ENCODE results near the gene MACROD2.

The MACROD2 gene

GRCh38 chr20:14260367-14260766 is 265.1 kb downstream of the MACROD2 start:
- no peak overlapping the region for H3K27ac ChIP-seq (ENCODE audit: extremely low read depth, low read depth, low read length)
- H3K9me3 ChIP-seq (ENCODE audit: control insufficient read depth, insufficient read depth, low read depth, low read length), result no peaks in the 10 kb centered on the region
- no peaks in the 10 kb centered on the region for H3K4me1 ChIP-seq (ENCODE audit: control insufficient read depth, insufficient read depth, low read length)
- H3K4me3 ChIP-seq (ENCODE audit: low read depth, low read length), result no peak overlapping the region
- POLR2A ChIA-PET, result no interaction called here
- no peaks in the 10 kb centered on the region for H3K36me3 ChIP-seq (ENCODE audit: control insufficient read depth in 2 of 2, insufficient read depth in 1 of 2, low read length in 2 of 2)
- TF ChIP-seq ZNF837 (tag by site-specific recombination; IDR thresholded peaks at IDR 0.05) (no peak), ZNF311 (tag by site-specific recombination; IDR thresholded peaks at IDR 0.05; ENCODE audit: borderline replicate concordance) (no peak), ZFP37 (tag by site-specific recombination; IDR thresholded peaks at IDR 0.05) (no peak), ZNF548 (tag by site-specific recombination; IDR thresholded peaks at IDR 0.05) (no peak), ZNF544 (tag by site-specific recombination; IDR thresholded peaks at IDR 0.05) (no peak), ZNF707 (tag by site-specific recombination; IDR thresholded peaks at IDR 0.05) (no peak), ZNF18 (tag by site-specific recombination; IDR thresholded peaks at IDR 0.05) (no peak), ZNF274 (IDR thresholded peaks at IDR 0.05; ENCODE audit: low read length) (no peak), ZNF274 (tag by site-specific recombination; IDR thresholded peaks at IDR 0.05; ENCODE audit: borderline replicate concordance) (no peak), ZNF211 (tag by site-specific recombination; IDR thresholded peaks at IDR 0.05; ENCODE audit: low read depth) (no peak), ZSCAN18 (tag by site-specific recombination; IDR thresholded peaks at IDR 0.05) (no peak), ZNF155 (tag by site-specific recombination; IDR thresholded peaks at IDR 0.05) (no peak), ZXDB (tag by site-specific recombination; IDR thresholded peaks at IDR 0.05) (no peak), ZNF76 (tag by site-specific recombination; IDR thresholded peaks at IDR 0.05; ENCODE audit: borderline replicate concordance, low read depth) (no peak)
- CTCF ChIA-PET, result interaction anchor here (0.7 kb wide), 1 partner anchor 17 kb away, joined by 3 read pairs; no protein-coding TSS in a partner anchor

- Histone ChIP-seq H3K27ac (ENCODE audit: extremely low read depth, low read depth, low read length) (no peak overlapping the region), H3K4me1 (ENCODE audit: control insufficient read depth, insufficient read depth, low read length) (no peaks in the 10 kb centered on the region), H3K36me3 (ENCODE audit: control insufficient read depth in 2 of 2, insufficient read depth in 1 of 2, low read length in 2 of 2) (no peaks in the 10 kb centered on the region), H3K9me3 (ENCODE audit: control insufficient read depth, insufficient read depth, low read depth, low read length) (no peaks in the 10 kb centered on the region), H3K4me3 (ENCODE audit: low read depth, low read length) (no peak overlapping the region)
- TF ChIP-seq ZNF423 (tag by site-specific recombination; IDR thresholded peaks at IDR 0.05), result no peak
- no peak for TF ChIP-seq ZNF707 (tag by site-specific recombination; IDR thresholded peaks at IDR 0.05)
- TF ChIP-seq ZNF585B (tag by site-specific recombination; IDR thresholded peaks at IDR 0.05), result no peak
- TF ChIP-seq OSR2 (tag by site-specific recombination; IDR thresholded peaks at IDR 0.05), result no peak
- TF ChIP-seq ZNF473 (tag by site-specific recombination; IDR thresholded peaks at IDR 0.05), result no peak
- no peak for TF ChIP-seq ZNF202 (tag by site-specific recombination; IDR thresholded peaks at IDR 0.05; ENCODE audit: borderline replicate concordance)
- TF ChIP-seq SP7 (tag by site-specific recombination; IDR thresholded peaks at IDR 0.05), result no peak
- TF ChIP-seq PBX3 (CRISPR knock-in tag; IDR thresholded peaks at IDR 0.05), result no peak
- TF ChIP-seq ZNF366 (tag by site-specific recombination; conservative IDR thresholded peaks at IDR 0.05), result no peak
- no peak for TF ChIP-seq ZNF624 (tag by site-specific recombination; IDR thresholded peaks at IDR 0.05)
- no peak for TF ChIP-seq ZNF280C (tag by site-specific recombination; IDR thresholded peaks at IDR 0.05)
- no peak for TF ChIP-seq ZNF843 (tag by site-specific recombination; IDR thresholded peaks at IDR 0.05)
- TF ChIP-seq EGR2 (tag by site-specific recombination; IDR thresholded peaks at IDR 0.05; ENCODE audit: low read depth), result no peak
- TF ChIP-seq RBAK (tag by site-specific recombination; IDR thresholded peaks at IDR 0.05), result no peak
- TF ChIP-seq ZSCAN4 (tag by site-specific recombination; IDR thresholded peaks at IDR 0.05), result no peak
- no peak for TF ChIP-seq ZNF311 (tag by site-specific recombination; IDR thresholded peaks at IDR 0.05; ENCODE audit: borderline replicate concordance)
- TF ChIP-seq HOXD13 (CRISPR knock-in tag; IDR thresholded peaks at IDR 0.05; ENCODE audit: borderline replicate concordance), result no peak
- TF ChIP-seq ZNF350 (tag by site-specific recombination; IDR thresholded peaks at IDR 0.05), result no peak
- no peak for TF ChIP-seq ZNF10 (tag by site-specific recombination; IDR thresholded peaks at IDR 0.05)
- ChIA-PET CTCF (interaction anchor here (1.0 to 1.6 kb wide), 4 partner anchors 40 to 122 kb away, joined by 4 to 5 read pairs (median 4); no protein-coding TSS in a partner anchor), POLR2A (no interaction called here)
Observed at GRCh38 chr20:14264869-14265268, 269.6 kb downstream of the MACROD2 start.
